Stomach (tissue), 9 donors: Measurements from ENCODE around the gene ADCY9. TPM values are rescaled to one million over a fixed set of nuclear protein-coding genes. Genes with fewer than 3 reads are reported as not detected.
"Not testable (repeated sequence)": the region's sequence is repeated elsewhere in the genome, so short reads cannot be mapped to it uniquely, and the experiment has no call there.

Experiments used
- DNase-seq, 2 donors: peaks; one replicate each; pipeline versions ENCODE4 v3.0.0 to v3.0.0-alpha.2; 2013 to 2019
- H3K27ac ChIP-seq, 5 donors: fragments of 200-600 bp in 4 of 5; sonication (generic) in 4 of 5; one replicate each; pipeline ENCODE4 v1.5.1; 2013 to 2019; ENCODE audit warnings: mild to moderate bottlenecking in 1 of 5, moderate library complexity in 1 of 5
- H3K27me3 ChIP-seq, 3 donors: fragments of 200-600 bp; sonication (generic); one replicate each; pipeline ENCODE4 v1.5.1; 2017 to 2019; ENCODE audit warnings: mixed run types in 1 of 3
- H3K36me3 ChIP-seq, 4 donors: fragments of 200-600 bp; sonication (generic); 1 replicate in 3 of 4; 2 replicates in 1 of 4; pipeline ENCODE4 v1.5.1; 2016 to 2019
- H3K4me1 ChIP-seq, 4 donors: fragments of 200-600 bp; sonication (generic); one replicate each; pipeline ENCODE4 v1.5.1; 2016 to 2019
- H3K4me3 ChIP-seq, 4 donors: fragments of 200-600 bp; sonication (generic) in 3 of 4; one replicate each; pipeline ENCODE4 v1.5.1; 2016 to 2019; ENCODE audit warnings: mild to moderate bottlenecking in 1 of 4
- H3K9me3 ChIP-seq, 4 donors: fragments of 200-600 bp; sonication (generic); one replicate each; pipeline ENCODE4 v1.5.1; 2016 to 2019
- EP300 ChIP-seq: sonication (generic); formaldehyde crosslinking; IDR thresholded peaks from one replicate; pipeline ENCODE4 v1.6.1; 2017; ENCODE audit warnings: antibody characterized with exemption
- POLR2A ChIP-seq, 4 donors: fragments of 450-650 bp; IDR thresholded peaks; one replicate each; pipeline ENCODE4 v1.6.1; 2016; ENCODE audit warnings: antibody characterized with exemption in 4 of 4, control low read depth in 2 of 4, mild to moderate bottlenecking in 1 of 4, moderate library complexity in 1 of 4
- POLR2AphosphoS5 ChIP-seq, 3 donors: sonication (generic); formaldehyde crosslinking; IDR thresholded peaks; one replicate each; pipeline ENCODE4 v1.6.1; 2016; ENCODE audit warnings: antibody characterized with exemption in 3 of 3
- WGBS, 5 donors: extraction: QIAGEN DNeasy Blood & Tissue Kit in 3 of 5; methylation state at CpG; one replicate each; pipeline versions ENCODE4 v1.1.5 to v1.1.7; 2013 to 2018; 5-methylcytosine and 5-hydroxymethylcytosine counted together
- intact Hi-C: fragments of 100-400 bp; cut with DNase I; formaldehyde crosslinking; loops from one replicate; pipeline ENCODE4 v1.15.1; 2023; ENCODE audit warnings: low total_unique reads
- polyA plus RNA-seq, 3 donors: library from polyadenylated mRNA; stranded (reverse); fragments of 200-250 nt; gene quantifications; one replicate each; pipeline ENCODE4 v1.2.3, GENCODE V29; 2013
- total RNA-seq, 5 donors: library from RNA; depleted of rRNA; stranded (reverse); fragments of >200 nt; gene quantifications; one replicate each; pipeline versions ENCODE4 v1.1.0 to v1.2.3, GENCODE V29; 2014 to 2016
- TF ChIP-seq, protein P1 (sequence below), 7 experiments: fragments of 450-650 bp in 4 of 7; fragments of 200-600 bp in 3 of 7; sonication (generic) in 3 of 7; IDR thresholded peaks; one replicate each; pipeline ENCODE4 v1.5.1; 2016 to 2019; ENCODE audit warnings: antibody characterized with exemption in 7 of 7, control low read depth in 2 of 7, mild to moderate bottlenecking in 1 of 7
- donor health status: healthy with polysubstance abuse.
- donor health status: Bipolar disorder and iron deficiency.
- donor health status: healthy.

ADCY9 gene
- total and polyA plus RNA-seq, 8 donors, result 1.7 to 55.0 (median 12.9) TPM

GRCh38 chr16:3963203-3963602, 153.0 kb downstream of the ADCY9 start:
- Histone ChIP-seq H3K27me3 (peaks cover 0 to 4% (median 0%) of the 10 kb centered on the region in 3 donors), H3K36me3 (peaks cover 0 to 24% (median 20%) of the 10 kb centered on the region in 4 donors), H3K4me1 (peaks cover 7 to 28% (median 19%) of the 10 kb centered on the region in 4 donors), H3K4me3 (no peak overlapping the region), H3K9me3 (no peaks in the 10 kb centered on the region), H3K27ac (peak overlapping the region in 2 of 5 donors; percentile 8 to 47)
- DNase-seq, result no peak
- 35 to 53% (median 39%) methylated on average over 12 to 17 of the region's 17 CpGs for WGBS, 5 donors
- intact Hi-C loops, result no loop called here
- TF ChIP-seq POLR2A (IDR thresholded peaks at IDR 0.05) (no peak), EP300 (no peak), POLR2AphosphoS5 (IDR thresholded peaks at IDR 0.05) (no peak)
- TF ChIP-seq, protein P1, sequence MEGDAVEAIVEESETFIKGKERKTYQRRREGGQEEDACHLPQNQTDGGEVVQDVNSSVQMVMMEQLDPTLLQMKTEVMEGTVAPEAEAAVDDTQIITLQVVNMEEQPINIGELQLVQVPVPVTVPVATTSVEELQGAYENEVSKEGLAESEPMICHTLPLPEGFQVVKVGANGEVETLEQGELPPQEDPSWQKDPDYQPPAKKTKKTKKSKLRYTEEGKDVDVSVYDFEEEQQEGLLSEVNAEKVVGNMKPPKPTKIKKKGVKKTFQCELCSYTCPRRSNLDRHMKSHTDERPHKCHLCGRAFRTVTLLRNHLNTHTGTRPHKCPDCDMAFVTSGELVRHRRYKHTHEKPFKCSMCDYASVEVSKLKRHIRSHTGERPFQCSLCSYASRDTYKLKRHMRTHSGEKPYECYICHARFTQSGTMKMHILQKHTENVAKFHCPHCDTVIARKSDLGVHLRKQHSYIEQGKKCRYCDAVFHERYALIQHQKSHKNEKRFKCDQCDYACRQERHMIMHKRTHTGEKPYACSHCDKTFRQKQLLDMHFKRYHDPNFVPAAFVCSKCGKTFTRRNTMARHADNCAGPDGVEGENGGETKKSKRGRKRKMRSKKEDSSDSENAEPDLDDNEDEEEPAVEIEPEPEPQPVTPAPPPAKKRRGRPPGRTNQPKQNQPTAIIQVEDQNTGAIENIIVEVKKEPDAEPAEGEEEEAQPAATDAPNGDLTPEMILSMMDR (IDR thresholded peaks at IDR 0.05), result no peak

- H3K4me3 ChIP-seq, result peak overlapping the region in 1 of 4 donors; percentile 44
- peaks cover 0 to 14% (median 0%) of the 10 kb centered on the region in 3 donors for H3K27me3 ChIP-seq
- peaks cover 7 to 28% (median 19%) of the 10 kb centered on the region in 4 donors for H3K4me1 ChIP-seq
- intact Hi-C loops, result no loop called here
- TF ChIP-seq POLR2A (IDR thresholded peaks at IDR 0.05) (no peak), EP300 (no peak), POLR2AphosphoS5 (IDR thresholded peaks at IDR 0.05) (no peak)
- TF ChIP-seq, protein P1 (IDR thresholded peaks at IDR 0.05), result no peak
- H3K27ac ChIP-seq, result peak overlapping the region; percentile 42 to 80 (median 65)
- H3K9me3 ChIP-seq, result no peaks in the 10 kb centered on the region
- no peak for DNase-seq
- peaks cover 0 to 18% (median 14%) of the 10 kb centered on the region in 4 donors for H3K36me3 ChIP-seq
- 68 to 90% (median 82%) methylated on average over 11 of the region's 11 CpGs for WGBS, 5 donors
Measured at GRCh38 chr16:3961449-3961849, 154.8 kb downstream of the ADCY9 start.

GRCh38 chr16:3959926-3960590, 156.2 kb downstream of the ADCY9 start:
- peaks cover 7 to 28% (median 19%) of the 10 kb centered on the region in 4 donors for H3K4me1 ChIP-seq
- intact Hi-C loops, H3K36me3 ChIP-seq, DNase-seq, H3K9me3 ChIP-seq: not testable (repeated sequence)
- H3K27ac ChIP-seq, result peak overlapping the region; percentile 18 to 80 (median 65)
- 40 to 53% (median 45%) methylated on average over 14 of the region's 14 CpGs for WGBS, 5 donors
- peaks cover 0 to 18% (median 0%) of the 10 kb centered on the region in 3 donors for H3K27me3 ChIP-seq
- peak overlapping the region; percentile 34 to 52 (median 44) for H3K4me3 ChIP-seq

- peaks cover 7 to 28% (median 19%) of the 10 kb centered on the region in 4 donors for H3K4me1 ChIP-seq
- intact Hi-C loops, result no loop called here
- TF ChIP-seq POLR2A (IDR thresholded peaks at IDR 0.05), result no peak
- TF ChIP-seq, protein P1 (IDR thresholded peaks at IDR 0.05), result no peak
- TF ChIP-seq EP300, result no peak
- no peak for TF ChIP-seq POLR2AphosphoS5 (IDR thresholded peaks at IDR 0.05)
- no peaks in the 10 kb centered on the region for H3K36me3 ChIP-seq
- peaks cover 0 to 24% (median 0%) of the 10 kb centered on the region in 3 donors for H3K27me3 ChIP-seq
- 57 to 72% (median 61%) methylated on average over 3 of the region's 3 CpGs for WGBS, 5 donors
- no peak overlapping the region for H3K27ac ChIP-seq
- DNase-seq, result no peak
- H3K9me3 ChIP-seq, result no peaks in the 10 kb centered on the region
- H3K4me3 ChIP-seq, result no peak overlapping the region
Measured at GRCh38 chr16:3959148-3959547, 157.1 kb downstream of the ADCY9 start.
